Measurements from ENCODE around the gene OSBPL10. TPM values are rescaled to one million over a fixed set of nuclear protein-coding genes. Genes with fewer than 3 reads are reported as not detected.

OSBPL10 gene
- total RNA-seq, 1 donor from 2014 or later: 18.9 TPM

GRCh38 chr3:31779514-31779913 is 201.5 kb downstream of the OSBPL10 start:
- DNase-seq (ENCODE audit: low spot score): no peak

- DNase-seq (ENCODE audit: low spot score): no peak
These were observed 203.2 kb downstream of the OSBPL10 start for GRCh38 chr3:31777887-31778286.

DNA sequence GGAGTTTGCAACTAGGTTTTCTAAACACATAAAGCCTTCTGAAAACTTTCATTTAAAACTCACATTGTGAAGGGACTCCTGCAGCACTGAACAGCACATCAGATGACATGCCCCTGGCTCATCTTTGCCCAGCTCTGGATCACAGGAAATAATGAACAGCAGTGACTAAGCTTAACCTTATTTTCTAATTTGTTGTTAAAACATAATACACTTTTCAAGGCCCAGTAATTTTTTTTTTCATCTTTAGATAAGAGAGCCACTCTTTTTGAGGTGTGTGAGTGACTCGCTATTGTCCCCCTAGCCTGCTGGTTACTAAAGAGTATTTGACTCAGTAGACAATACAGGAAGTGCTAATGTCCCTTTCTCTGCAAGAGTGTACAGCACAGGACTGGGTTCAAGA is 204.0 kb downstream of the OSBPL10 start:
- no peak for DNase-seq (ENCODE audit: low spot score)

DNA sequence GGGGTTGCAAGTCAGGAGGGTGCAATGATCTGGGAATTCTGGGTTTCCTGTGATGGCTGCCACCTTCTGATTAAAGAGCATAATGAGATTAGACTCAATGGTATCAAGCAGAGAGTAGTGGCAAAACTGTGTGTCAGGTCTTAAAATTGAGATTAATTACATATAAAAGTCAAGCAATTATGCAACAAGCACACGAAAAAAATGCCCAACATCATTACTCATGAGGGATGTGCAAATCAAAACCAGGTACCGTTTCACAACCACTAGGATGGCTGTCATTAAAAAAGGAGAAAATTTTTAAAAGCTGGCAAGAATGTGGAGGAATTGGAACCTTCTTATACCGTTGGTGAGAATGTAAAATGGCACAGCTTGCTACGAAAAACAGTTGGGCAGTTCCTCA is 205.0 kb downstream of the OSBPL10 start:
- no peak for DNase-seq (ENCODE audit: low spot score)

DNA sequence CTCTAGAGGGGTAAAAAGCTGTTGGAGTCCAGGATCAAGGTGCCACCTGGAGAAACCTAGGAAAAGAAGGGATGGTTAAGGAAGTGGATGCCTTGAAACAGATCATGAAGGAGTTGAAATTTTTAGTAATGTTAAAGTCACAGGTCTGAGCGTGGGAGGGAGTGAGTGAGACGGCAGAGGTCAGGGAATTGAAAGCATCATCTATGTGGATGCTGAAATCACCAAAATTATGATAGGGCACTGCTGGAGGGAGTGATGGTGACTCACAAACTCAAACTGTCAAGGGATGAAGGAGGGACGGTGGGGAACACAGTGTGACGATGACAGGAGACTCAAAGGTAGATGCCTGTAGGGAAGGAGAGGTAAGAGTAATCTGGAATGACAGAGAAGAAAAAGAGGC is 205.7 kb downstream of the OSBPL10 start:
- DNase-seq (ENCODE audit: low spot score): no peak

- DNase-seq (ENCODE audit: low spot score): no peak
These were observed 208.1 kb downstream of the OSBPL10 start for GRCh38 chr3:31772758-31773473.

DNA sequence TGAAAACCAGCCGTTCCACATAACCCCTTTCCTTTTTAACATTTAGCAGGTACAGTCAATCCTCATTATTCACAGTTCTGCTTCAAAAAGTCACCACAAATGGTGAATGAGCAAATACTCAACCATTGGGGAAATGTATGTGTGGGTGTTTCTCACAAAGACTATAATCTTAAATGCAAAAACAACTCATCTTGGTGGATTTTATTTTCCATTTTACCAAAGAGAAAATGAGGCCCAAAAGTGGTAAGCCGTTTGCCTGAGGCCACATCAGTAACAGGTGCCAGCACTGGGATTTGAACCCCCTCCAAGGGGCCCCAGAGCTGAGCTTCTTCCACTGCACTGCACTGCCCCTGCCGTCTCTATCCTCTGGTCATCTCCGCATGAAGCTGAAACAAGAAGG is 208.8 kb downstream of the OSBPL10 start:
- no peak for DNase-seq (ENCODE audit: low spot score)

GRCh38 chr3:31770822-31771326 is 210.2 kb downstream of the OSBPL10 start:
- no peak for DNase-seq (ENCODE audit: low spot score)

GRCh38 chr3:31768479-31769125 is 212.5 kb downstream of the OSBPL10 start:
- DNase-seq (ENCODE audit: low spot score): no peak

DNA sequence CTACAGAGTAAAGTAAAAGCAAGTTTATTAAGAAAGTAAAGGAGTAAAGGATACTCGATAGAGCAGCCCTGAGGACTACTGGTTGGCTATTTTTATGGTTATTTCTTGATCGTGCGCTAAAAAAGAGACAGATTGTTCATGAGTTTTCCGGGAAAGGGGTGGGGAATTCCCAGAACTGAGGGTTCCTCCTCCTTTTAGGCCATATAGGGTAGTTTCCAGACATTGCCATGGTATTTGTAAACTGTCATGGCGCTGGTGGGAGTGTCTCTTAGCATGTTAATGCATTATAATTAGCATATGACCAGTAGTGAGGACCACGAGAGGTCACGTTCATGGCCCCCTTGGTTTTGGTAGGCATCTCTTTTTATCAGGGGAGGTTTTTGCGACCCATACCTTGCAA is 213.1 kb downstream of the OSBPL10 start:
- DNase-seq (ENCODE audit: low spot score): no peak

DNA sequence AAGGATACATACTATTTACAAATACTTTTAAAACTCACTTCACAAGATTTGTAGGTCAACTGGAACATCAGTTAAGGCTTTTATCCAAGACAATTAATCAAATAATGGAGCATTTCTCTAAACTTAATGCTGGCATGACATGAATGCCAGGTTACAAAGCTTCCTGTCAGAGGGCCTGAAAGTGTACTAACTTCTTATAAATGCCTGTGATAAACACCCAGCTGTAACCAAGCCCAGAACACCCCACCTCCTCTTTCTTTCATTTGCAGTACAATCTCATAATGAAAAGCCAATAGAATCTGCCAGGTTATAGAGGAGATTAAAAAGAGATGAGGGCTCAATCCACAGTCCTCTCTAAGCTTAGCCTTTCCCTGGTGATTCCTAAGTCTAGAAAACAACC is 214.4 kb downstream of the OSBPL10 start:
- no peak for DNase-seq (ENCODE audit: low spot score)

GRCh38 chr3:31765871-31766270 is 215.2 kb downstream of the OSBPL10 start:
- DNase-seq (ENCODE audit: low spot score): no peak

DNA sequence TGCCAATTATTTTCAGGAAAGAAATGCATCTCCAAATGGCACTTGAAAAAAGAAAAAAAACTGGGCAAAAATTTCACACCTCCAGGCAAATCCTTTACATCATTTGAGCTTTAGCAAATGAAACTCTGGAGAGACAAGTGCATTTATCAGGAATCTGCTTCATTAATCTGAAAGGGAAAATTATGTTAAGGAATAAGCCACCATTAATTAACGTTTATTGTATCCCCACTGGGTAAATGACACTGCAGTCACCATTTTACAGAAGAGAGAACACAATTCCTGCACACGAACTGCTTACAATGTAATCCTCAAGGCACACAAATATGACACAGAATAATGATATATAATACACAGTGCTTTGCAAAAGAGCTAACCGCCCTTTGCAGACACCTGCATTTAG is 217.3 kb downstream of the OSBPL10 start:
- DNase-seq (ENCODE audit: low spot score): no peak

- no peak for DNase-seq (ENCODE audit: low spot score)
These were observed 218.1 kb downstream of the OSBPL10 start for GRCh38 chr3:31762888-31763351.

- no peak for DNase-seq (ENCODE audit: low spot score)
These were observed 218.8 kb downstream of the OSBPL10 start for GRCh38 chr3:31762097-31762764.

- DNase-seq (ENCODE audit: low spot score): no peak
These were observed 220.4 kb downstream of the OSBPL10 start for GRCh38 chr3:31760654-31761053.

- DNase-seq (ENCODE audit: low spot score): no peak
These were observed 222.6 kb downstream of the OSBPL10 start for GRCh38 chr3:31758322-31758965.

- DNase-seq (ENCODE audit: low spot score): no peak
These were observed 225.0 kb downstream of the OSBPL10 start for GRCh38 chr3:31755926-31756658.

DNA sequence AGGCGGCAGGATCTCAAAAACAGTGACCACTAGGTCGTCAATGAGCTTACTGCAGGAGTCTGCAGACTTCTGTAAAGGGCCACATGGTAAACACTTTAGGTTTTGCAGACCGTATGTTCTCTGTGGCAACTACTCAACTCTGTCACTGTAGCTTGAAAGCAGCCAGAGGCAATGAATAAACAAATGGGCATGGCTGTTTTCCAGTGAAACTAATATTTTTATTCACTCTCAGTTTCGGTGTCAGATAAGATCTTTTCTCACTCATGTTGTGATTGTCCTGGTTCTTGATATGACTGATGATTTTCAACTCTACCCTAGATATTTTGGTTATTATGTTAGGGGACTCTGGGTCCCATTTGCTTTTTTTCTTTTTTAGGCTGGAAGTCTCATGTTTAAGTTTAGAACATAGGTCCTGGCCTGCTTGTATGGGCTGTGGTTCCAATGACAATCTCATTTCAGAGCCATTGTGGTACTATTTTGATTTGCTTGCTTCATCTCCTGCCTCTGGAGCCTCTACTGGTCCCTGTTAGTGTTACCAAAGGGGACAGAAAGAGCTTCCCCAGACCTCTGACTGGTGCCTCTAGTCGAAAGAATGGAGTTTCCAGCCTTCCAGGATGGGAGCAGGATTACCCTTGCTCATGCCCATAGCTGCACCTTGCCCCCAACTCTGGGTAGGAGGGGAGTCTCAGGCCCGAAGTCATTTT is 226.3 kb downstream of the OSBPL10 start:
- DNase-seq (ENCODE audit: low spot score): no peak

DNA sequence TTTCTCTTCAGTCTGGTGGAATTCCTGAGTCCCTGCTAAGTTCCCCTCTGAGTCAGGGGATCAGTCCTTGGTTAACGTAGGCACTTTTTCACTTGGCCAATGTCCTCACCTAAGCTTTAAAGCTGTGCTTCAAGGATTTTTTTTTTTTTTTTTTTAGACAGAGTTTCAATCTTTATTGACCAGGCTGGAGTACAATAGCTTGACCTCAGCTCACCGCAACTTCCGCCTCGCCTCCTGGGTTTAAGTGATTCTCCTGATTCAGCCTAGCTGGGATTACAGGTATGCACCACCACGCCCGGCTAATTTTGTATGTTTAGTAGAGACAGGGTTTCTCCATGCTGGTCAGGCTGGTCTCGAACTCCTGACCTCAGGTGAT is 228.0 kb downstream of the OSBPL10 start:
- DNase-seq (ENCODE audit: low spot score): no peak
